H1 (cell line): Measurements from ENCODE around the gene ZNF221. TPM values are rescaled to one million over a fixed set of nuclear protein-coding genes. Genes with fewer than 3 reads are reported as not detected.

ENCODE experiments used
- CTCF ChIA-PET: fragments of 300-600 bp; sonication (Branson Sonifier 250); formaldehyde crosslinking; loops from one replicate; lab custom pipeline; 2021; ENCODE audit not compliant: partially characterized antibody; lab: Charles Lee
- POLR2A ChIA-PET: fragments of 300-600 bp; sonication (Branson Sonifier 250); formaldehyde crosslinking; loops from one replicate; lab custom pipeline; 2021; ENCODE audit warnings: inconsistent platforms; ENCODE audit not compliant: partially characterized antibody; lab: Charles Lee
- DNase-seq, 2 experiments: peaks; one replicate each; pipeline versions ENCODE4 v3.0.0 to v3.0.0-alpha.2; 2010 to 2022; ENCODE audit warnings: low spot score in 2 of 2, low read depth in 1 of 2, mixed read lengths in 1 of 2
- FAIRE-seq: peaks from 2 replicates; lab custom pipeline; 2011; peaks lifted over from hg19 to GRCh38; lab: Jason Lieb, UNC
- H2AFZ ChIP-seq: 2 replicates; pipeline ENCODE4 v1.8.1; 2012; ENCODE audit warnings: low read length, inconsistent platforms
- H2AK5ac ChIP-seq: 2 replicates; pipeline ENCODE4 v1.6.1; 2013; ENCODE audit warnings: low read depth, low read length
- H2BK120ac ChIP-seq: replicated peaks from 2 replicates; pipeline ENCODE3; 2013; ENCODE audit warnings: low read depth, low read length, inconsistent platforms
- H2BK12ac ChIP-seq: 2 replicates; pipeline ENCODE4 v1.6.1; 2013; ENCODE audit warnings: low read depth, low read length
- H2BK15ac ChIP-seq: 2 replicates; pipeline ENCODE4 v1.6.1; 2013; ENCODE audit warnings: low read length
- H2BK20ac ChIP-seq: 2 replicates; pipeline ENCODE4 v1.6.1; 2013; ENCODE audit warnings: low read length
- H2BK5ac ChIP-seq: 2 replicates; pipeline ENCODE4 v1.6.1; 2013; ENCODE audit warnings: low read depth, low read length
- H3K14ac ChIP-seq: 2 replicates; pipeline ENCODE4 v1.6.1; 2013; ENCODE audit warnings: inconsistent platforms; ENCODE audit not compliant: insufficient read length
- H3K18ac ChIP-seq: 2 replicates; pipeline ENCODE4 v1.6.1; 2013; ENCODE audit warnings: low read length; ENCODE audit errors: extremely low read depth
- H3K23ac ChIP-seq: 2 replicates; pipeline ENCODE4 v1.6.1; 2013; ENCODE audit warnings: inconsistent platforms; ENCODE audit not compliant: insufficient read length
- H3K23me2 ChIP-seq: 2 replicates; pipeline ENCODE4 v1.6.1; 2013; ENCODE audit warnings: low read depth, low read length
- H3K27ac ChIP-seq: 2 replicates; pipeline ENCODE4 v1.6.1; 2011; ENCODE audit warnings: low read depth, low read length, inconsistent platforms
- H3K27me3 ChIP-seq, 4 experiments: replicated peaks in 1 of 4; 1 replicate in 1 of 4; 2 replicates in 3 of 4; pipeline versions ENCODE4 v1.6.1 to v1.8.1; 2011 to 2013; ENCODE audit warnings: low read length in 3 of 4, mild to moderate bottlenecking in 3 of 4, inconsistent platforms in 2 of 4, mixed read lengths in 2 of 4, moderate library complexity in 1 of 4; ENCODE audit not compliant: control insufficient read depth in 3 of 4, insufficient read depth in 3 of 4; ENCODE audit errors: extremely low read depth in 1 of 4
- H3K36me3 ChIP-seq, 4 experiments: 2 replicates each; pipeline versions ENCODE4 v1.6.1 to v1.8.1; 2011 to 2013; ENCODE audit warnings: mild to moderate bottlenecking in 4 of 4, low read length in 3 of 4, moderate library complexity in 2 of 4, control low read depth in 1 of 4, inconsistent platforms in 1 of 4; ENCODE audit not compliant: insufficient read depth in 4 of 4, control insufficient read depth in 2 of 4
- H3K4ac ChIP-seq: replicated peaks from 2 replicates; pipeline ENCODE3; 2013; ENCODE audit warnings: low read length, low read depth, mixed read lengths, inconsistent platforms; ENCODE audit not compliant: insufficient read length
- H3K4me1 ChIP-seq, 4 experiments: replicated peaks in 1 of 4; 1 replicate in 1 of 4; 2 replicates in 3 of 4; pipeline versions ENCODE4 v1.6.1 to v1.8.1; 2011 to 2013; ENCODE audit warnings: low read length in 3 of 4, inconsistent platforms in 2 of 4, mixed read lengths in 1 of 4; ENCODE audit not compliant: insufficient read depth in 4 of 4, control insufficient read depth in 3 of 4
- H3K4me2 ChIP-seq, 2 experiments: 2 replicates each; pipeline versions ENCODE4 v1.6.1 to v1.8.1; 2011 to 2013; ENCODE audit warnings: low read depth in 2 of 2, low read length in 2 of 2, control low read depth in 1 of 2, inconsistent platforms in 1 of 2, mild to moderate bottlenecking in 1 of 2; ENCODE audit not compliant: insufficient read depth in 1 of 2
- H3K4me3 ChIP-seq, 4 experiments: fragments of 200-600, 300-600 bp in 1 of 4; sonication (generic), shearing (Covaris generic), sonication (Bioruptor Twin) in 1 of 4; 2 replicates each; pipeline versions ENCODE4 v1.5.1 to v1.8.1; 2011 to 2016; ENCODE audit warnings: low read length in 4 of 4, low read depth in 3 of 4, control low read depth in 2 of 4, inconsistent platforms in 2 of 4, mild to moderate bottlenecking in 2 of 4, mixed read lengths in 1 of 4, moderate library complexity in 1 of 4; ENCODE audit not compliant: insufficient read depth in 2 of 4; ENCODE audit errors: extremely low read depth in 1 of 4
- H3K56ac ChIP-seq: replicated peaks from 2 replicates; pipeline ENCODE3; 2013; ENCODE audit warnings: low read depth, mild to moderate bottlenecking, mixed read lengths, low read length, inconsistent platforms; ENCODE audit not compliant: insufficient read length
- H3K79me1 ChIP-seq: 2 replicates; pipeline ENCODE4 v1.6.1; 2013; ENCODE audit warnings: low read depth, low read length, control low read depth
- H3K79me2 ChIP-seq, 2 experiments: 2 replicates each; pipeline versions ENCODE4 v1.6.1 to v1.8.1; 2012 to 2013; ENCODE audit warnings: low read length in 2 of 2, mild to moderate bottlenecking in 2 of 2, inconsistent platforms in 1 of 2; ENCODE audit not compliant: insufficient read depth in 2 of 2, control insufficient read depth in 1 of 2
- H3K9ac ChIP-seq, 4 experiments: replicated peaks in 1 of 4; 1 replicate in 1 of 4; 2 replicates in 3 of 4; pipeline versions ENCODE4 v1.6.1 to v1.8.1; 2011 to 2013; ENCODE audit warnings: low read depth in 3 of 4, low read length in 3 of 4, control low read depth in 2 of 4, mild to moderate bottlenecking in 2 of 4, moderate library complexity in 2 of 4, inconsistent platforms in 1 of 4; ENCODE audit errors: extremely low read depth in 1 of 4
- H3K9me3 ChIP-seq, 2 experiments: 2 replicates each; pipeline versions ENCODE4 v1.6.1 to v1.8.1; 2012 to 2013; ENCODE audit warnings: mild to moderate bottlenecking in 2 of 2, moderate library complexity in 2 of 2, control low read depth in 1 of 2, inconsistent platforms in 1 of 2, low read depth in 1 of 2, low read length in 1 of 2, mixed read lengths in 1 of 2; ENCODE audit not compliant: insufficient read depth in 2 of 2
- H4K20me1 ChIP-seq, 2 experiments: replicated peaks in 1 of 2; 2 replicates each; pipeline versions ENCODE3 to v1.8.1; 2011 to 2013; ENCODE audit warnings: inconsistent platforms in 2 of 2, low read length in 2 of 2, mild to moderate bottlenecking in 1 of 2; ENCODE audit not compliant: insufficient read depth in 2 of 2, control insufficient read depth in 1 of 2
- H4K5ac ChIP-seq: 2 replicates; pipeline ENCODE4 v1.6.1; 2013; ENCODE audit warnings: low read length, low read depth, mixed read lengths, inconsistent platforms; ENCODE audit not compliant: insufficient read length
- H4K8ac ChIP-seq: 2 replicates; pipeline ENCODE4 v1.8.0; 2013; ENCODE audit warnings: mild to moderate bottlenecking, moderate library complexity, low read length, inconsistent platforms; ENCODE audit not compliant: insufficient read depth; ENCODE audit errors: extremely low read depth
- H4K91ac ChIP-seq: replicated peaks from 2 replicates; pipeline ENCODE3; 2013; ENCODE audit warnings: low read length, mixed read lengths, inconsistent platforms; ENCODE audit not compliant: insufficient read length
- BACH1 ChIP-seq: IDR thresholded peaks from 2 replicates; pipeline ENCODE4 v1.6.1; 2012; ENCODE audit warnings: low read length, improper control_type of control experiment
- CTBP2 ChIP-seq: IDR thresholded peaks from 2 replicates; pipeline ENCODE4 v1.7.0; 2011; ENCODE audit warnings: borderline replicate concordance, mild to moderate bottlenecking, moderate library complexity, mixed read lengths, low read length; ENCODE audit not compliant: insufficient read depth, insufficient read length
- GABPA ChIP-seq: IDR thresholded peaks from 2 replicates; pipeline ENCODE4 v1.6.1; 2011; ENCODE audit warnings: mild to moderate bottlenecking, low read length, moderate library complexity, borderline replicate concordance; ENCODE audit not compliant: insufficient read depth
- HDAC2 ChIP-seq, 2 experiments: fragments of 300-600 bp in 1 of 2; sonication (generic) in 1 of 2; IDR thresholded peaks; 2 replicates each; pipeline ENCODE4 v1.6.1; 2011 to 2012; ENCODE audit warnings: low read depth in 2 of 2, low read length in 2 of 2, mild to moderate bottlenecking in 2 of 2, moderate library complexity in 2 of 2, borderline replicate concordance in 1 of 2, inconsistent platforms in 1 of 2
- KDM4A ChIP-seq: IDR thresholded peaks from one replicate; pipeline ENCODE4 v1.7.1; 2012; ENCODE audit warnings: low read depth, mild to moderate bottlenecking, moderate library complexity, low read length, inconsistent platforms; ENCODE audit not compliant: severe bottlenecking
- SIX5 ChIP-seq: IDR thresholded peaks from 2 replicates; pipeline ENCODE4 v1.6.1; 2011; ENCODE audit warnings: mild to moderate bottlenecking, low read depth, low read length
- SP1 ChIP-seq: IDR thresholded peaks from 2 replicates; pipeline ENCODE4 v1.6.1; 2011; ENCODE audit warnings: low read depth, low read length
- SRF ChIP-seq: IDR thresholded peaks from 2 replicates; pipeline ENCODE4 v1.6.1; 2011; ENCODE audit warnings: mild to moderate bottlenecking, low read depth, low read length, moderate library complexity
- TCF12 ChIP-seq: IDR thresholded peaks from 2 replicates; pipeline ENCODE4 v1.6.1; 2011; ENCODE audit warnings: low read depth, mild to moderate bottlenecking, low read length
- USF2 ChIP-seq: IDR thresholded peaks from 2 replicates; pipeline ENCODE4 v1.6.1; 2011; ENCODE audit warnings: low read length, improper control_type of control experiment
- ZNF274 ChIP-seq: IDR thresholded peaks from 2 replicates; pipeline ENCODE4 v1.7.0; 2012; ENCODE audit warnings: low read length, borderline replicate concordance; ENCODE audit errors: extremely low read depth
- WGBS, 2 experiments: shearing (Covaris generic) in 1 of 2; methylation state at CpG; one replicate each; pipeline versions ENCODE4 v1.1.6 to v1.1.7; 2013 to 2015; ENCODE audit warnings: low lambda C conversion rate in 2 of 2, mixed read lengths in 2 of 2, inconsistent platforms in 1 of 2, low coverage in 1 of 2, missing lambda C conversion rate in 1 of 2; ENCODE audit not compliant: insufficient replicate concordance in 2 of 2, insufficient coverage in 1 of 2, insufficient read length in 1 of 2; ENCODE audit errors: extremely low coverage in 1 of 2, missing lambda C conversion rate in 1 of 2; 5-methylcytosine and 5-hydroxymethylcytosine counted together
- polyA plus RNA-seq, 7 experiments: library from polyadenylated mRNA; depleted of rRNA in 3 of 7; stranded (reverse) in 5 of 7; unstranded in 2 of 7; fragments of >200 nt in 5 of 7; fragments of 200-250 nt in 2 of 7; gene quantifications; 1 replicate in 5 of 7; 2 replicates in 1 of 7; 4 replicates in 1 of 7; pipeline versions ENCODE4 v1.2.1 to v1.2.3, GENCODE V29; 2011 to 2013; ENCODE audit warnings: missing spikeins in 2 of 7, mixed read lengths in 2 of 7
- total RNA-seq: library from RNA; stranded (reverse); fragmentation: NEBNext Ultra II Directional; extraction: Animal tissue kit (Norgen Biotek cat#: 25700); gene quantifications from 2 replicates; pipeline ENCODE4 v1.2.1, GENCODE V29; 2021
- TF ChIP-seq, protein P1 (sequence below): IDR thresholded peaks from 2 replicates; pipeline ENCODE4 v1.6.1; 2011; ENCODE audit warnings: low read depth, mild to moderate bottlenecking, low read length; ENCODE audit not compliant: insufficient read depth

ZNF221 gene
- total and polyA plus RNA-seq, 2 of the 8 experiments (the other 6 are each of a cell fraction or from before 2014, with no cell fraction given), result 0.50 to 8.4 TPM

DNA sequence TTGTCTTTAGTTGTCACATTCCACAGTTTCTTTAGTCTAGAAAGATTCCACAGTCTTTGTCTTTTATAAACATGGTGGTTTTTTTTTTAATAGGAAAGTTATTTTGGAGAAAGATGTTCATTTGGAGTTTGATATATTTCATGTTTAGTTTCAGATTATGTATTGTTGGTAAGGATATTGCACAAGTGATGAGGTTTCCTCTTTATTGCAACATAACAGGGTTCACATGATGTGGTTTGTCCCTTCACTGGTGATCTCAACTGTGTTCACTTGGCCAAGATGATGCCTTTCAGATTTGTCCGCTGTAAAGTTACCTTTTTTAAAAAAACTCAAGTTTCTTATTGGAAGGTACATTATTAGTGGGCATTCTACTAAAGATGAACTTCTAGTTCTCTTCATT lies 54.9 kb downstream of the ZNF221 start:
- H3K27me3 ChIP-seq, result no peaks in the 10 kb centered on the region
- no peak overlapping the region for H2BK15ac ChIP-seq
- H3K4me1 ChIP-seq, result peaks cover 0 to 3% (median 0%) of the 10 kb centered on the region in 4 experiments; a peak in 2 of 7 replicates
- no peak overlapping the region for H4K91ac ChIP-seq
- H4K8ac ChIP-seq, result no peak overlapping the region
- no peak overlapping the region for H3K27ac ChIP-seq
- H4K20me1 ChIP-seq, result no peaks in the 10 kb centered on the region
- whole genome bisulfite sequencing, 2 experiments, result 85% methylated on average over 1 of the region's 1 CpG; no CpG with 5 or more reads in 1 of the 2 experiments
- H3K23ac ChIP-seq, result no peak overlapping the region
- H3K79me1 ChIP-seq, result no peaks in the 10 kb centered on the region
- peaks cover 2 to 32% (median 22%) of the 10 kb centered on the region in 4 experiments; a peak in 6 of 8 replicates for H3K36me3 ChIP-seq
- no peak overlapping the region for H2BK12ac ChIP-seq
- peaks cover 22 to 26% of the 10 kb centered on the region in 2 experiments for H3K9me3 ChIP-seq
- no peak overlapping the region for H3K56ac ChIP-seq
- no peak overlapping the region for H2BK120ac ChIP-seq
- no peak overlapping the region for H2AK5ac ChIP-seq
- no peaks in the 10 kb centered on the region for H3K79me2 ChIP-seq
- no peak overlapping the region for H2BK5ac ChIP-seq
- FAIRE-seq (no peak), DNase-seq (no peak)
- no peak overlapping the region for H3K4me2 ChIP-seq
- ChIA-PET POLR2A (no interaction called here), CTCF (no interaction called here)
- H3K23me2 ChIP-seq, result peaks cover 9% of the 10 kb centered on the region
- no peak overlapping the region for H2BK20ac ChIP-seq
- H3K18ac ChIP-seq, result no peak overlapping the region
- H4K5ac ChIP-seq, result no peak overlapping the region
- no peak overlapping the region for H3K9ac ChIP-seq
- H3K14ac ChIP-seq, result no peak overlapping the region
- no peak overlapping the region for H3K4ac ChIP-seq
- H2AFZ ChIP-seq, result no peak overlapping the region
- H3K4me3 ChIP-seq, result no peak overlapping the region
- TF ChIP-seq, protein P1, sequence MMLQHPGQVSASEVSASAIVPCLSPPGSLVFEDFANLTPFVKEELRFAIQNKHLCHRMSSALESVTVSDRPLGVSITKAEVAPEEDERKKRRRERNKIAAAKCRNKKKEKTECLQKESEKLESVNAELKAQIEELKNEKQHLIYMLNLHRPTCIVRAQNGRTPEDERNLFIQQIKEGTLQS, result no peak
- TF ChIP-seq SRF, result no peak
- TF ChIP-seq TCF12, result no peak
- no peak for TF ChIP-seq HDAC2 (IDR thresholded peaks at IDR 0.05; ENCODE audit: borderline replicate concordance in 1 of 2, low read depth in 2 of 2, low read length in 2 of 2)
- no peak for TF ChIP-seq ZNF274
- TF ChIP-seq GABPA, result no peak
- no peak for TF ChIP-seq USF2
- TF ChIP-seq CTBP2, result no peak
- TF ChIP-seq SIX5, result no peak
- no peak for TF ChIP-seq KDM4A
- TF ChIP-seq SP1, result no peak
- no peak for TF ChIP-seq BACH1
